GM12878 (cell line): ENCODE data around the gene TJAP1.

Experiments
- CHD4 ChIP-seq: fragments of 200-600 bp; sonication (generic); IDR thresholded peaks from 2 replicates; pipeline ENCODE4 v1.6.1; 2016; ENCODE audit warnings: mild to moderate bottlenecking
- CTCF ChIP-seq, 3 experiments: IDR thresholded peaks in 2 of 3; conservative IDR thresholded peaks in 1 of 3; 2 replicates each; pipeline ENCODE4 v1.5.1; 2011; ENCODE audit warnings: low read depth in 3 of 3, low read length in 3 of 3, mild to moderate bottlenecking in 3 of 3, control low read depth in 2 of 3, moderate library complexity in 2 of 3, inconsistent platforms in 1 of 3, mixed read lengths in 1 of 3; ENCODE audit not compliant: control insufficient read depth in 2 of 3, insufficient read depth in 1 of 3; ENCODE audit errors: extremely low read depth in 1 of 3
- EZH2 ChIP-seq: IDR thresholded peaks from 2 replicates; pipeline ENCODE4 v1.6.1; 2012; ENCODE audit warnings: low read depth, mild to moderate bottlenecking, control low read depth, inconsistent platforms, low read length, borderline replicate concordance; ENCODE audit not compliant: control insufficient read depth
- HDAC6 ChIP-seq: fragments of 200-600 bp; sonication (generic); IDR thresholded peaks from one replicate; pipeline ENCODE4 v1.8.0; 2017; ENCODE audit warnings: antibody characterized with exemption; ENCODE audit not compliant: unreplicated experiment
- KDM1A ChIP-seq: fragments of 200-600 bp; sonication (generic); IDR thresholded peaks from 2 replicates; pipeline ENCODE4 v1.6.1; 2016; ENCODE audit warnings: borderline replicate concordance
- NFXL1 ChIP-seq: fragments of 450-650 bp; IDR thresholded peaks from 2 replicates; pipeline ENCODE4 v1.6.1; 2017; ENCODE audit warnings: antibody characterized with exemption, mild to moderate bottlenecking, borderline replicate concordance
- PBX3 ChIP-seq: IDR thresholded peaks from 2 replicates; pipeline ENCODE4 v1.6.1; 2011; ENCODE audit warnings: mild to moderate bottlenecking, low read depth, low read length, moderate library complexity; ENCODE audit not compliant: insufficient replicate concordance
- POLR2A ChIP-seq: IDR thresholded peaks from 2 replicates; pipeline ENCODE4 v1.6.1; 2011; ENCODE audit warnings: low read depth, mild to moderate bottlenecking, low read length

GRCh38 chr6:43544461-43544860 is 67.1 kb downstream of the TJAP1 start:
- TF ChIP-seq EZH2 (no peak), POLR2A (no peak), CHD4 (no peak), CTCF (IDR thresholded peaks at IDR 0.05 in 2 of 3, conservative IDR thresholded peaks at IDR 0.05 in 1 of 3; ENCODE audit: control insufficient read depth in 2 of 3, extremely low read depth in 1 of 3, insufficient read depth in 1 of 3, low read depth in 3 of 3, low read length in 3 of 3) (no peak), KDM1A (no peak), PBX3 (no peak), NFXL1 (no peak), HDAC6 (no peak)
